GM21723 (cell line): ENCODE data around the gene SLC7A10.
"Not testable (repeated sequence)": the region's sequence is repeated elsewhere in the genome, so short reads cannot be mapped to it uniquely, and the experiment has no call there.

ENCODE experiments used
- ATAC-seq: cut with Tn5 transposase; IDR thresholded peaks from one replicate; pipeline ENCODE4 v1.9.1; 2021; ENCODE audit warnings: mild to moderate bottlenecking, moderate library complexity; ENCODE audit not compliant: unreplicated experiment

SLC7A10 gene

GRCh38 chr19:33203529-33203928 lies 22.1 kb downstream of the SLC7A10 start:
- no peak for ATAC-seq

- no peak for ATAC-seq
Measured at GRCh38 chr19:33202546-33203507, 22.8 kb downstream of the SLC7A10 start.

DNA sequence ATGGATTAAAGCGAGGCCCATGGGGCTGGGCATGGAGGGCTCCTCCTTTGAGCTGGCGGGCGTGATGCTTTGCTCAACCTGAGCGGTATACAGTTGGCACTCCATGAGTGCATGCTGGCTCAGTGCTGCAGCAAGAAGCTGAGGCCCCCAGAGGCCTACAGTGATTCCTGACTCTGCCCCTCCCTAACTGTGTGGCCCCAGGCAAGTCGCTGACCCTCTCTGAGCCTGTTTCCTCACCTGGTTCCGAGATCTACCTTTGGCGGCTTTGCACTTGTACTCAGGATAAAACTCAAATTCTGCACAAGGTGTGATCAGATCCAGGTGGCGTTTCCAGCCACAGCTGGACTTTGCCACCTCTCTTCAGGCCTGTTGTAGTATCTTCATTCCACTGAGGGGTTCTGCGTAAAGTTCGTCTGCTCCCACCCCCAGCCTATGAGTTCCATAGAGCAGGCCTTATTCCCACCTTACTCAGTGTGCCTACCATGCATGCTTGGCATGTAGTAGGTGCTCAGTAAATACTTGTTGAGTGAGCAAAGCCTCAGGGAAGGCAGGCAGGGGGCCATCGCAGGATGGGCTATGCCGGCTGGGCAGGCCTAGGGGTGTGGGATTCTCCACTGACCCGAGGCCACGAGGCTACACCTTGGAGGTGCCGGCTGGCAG lies 23.6 kb downstream of the SLC7A10 start:
- no peak for ATAC-seq

- no peak for ATAC-seq
Measured at GRCh38 chr19:33201473-33201872, 24.2 kb downstream of the SLC7A10 start.

GRCh38 chr19:33199441-33200265 lies 26.0 kb downstream of the SLC7A10 start:
- ATAC-seq = no peak

DNA sequence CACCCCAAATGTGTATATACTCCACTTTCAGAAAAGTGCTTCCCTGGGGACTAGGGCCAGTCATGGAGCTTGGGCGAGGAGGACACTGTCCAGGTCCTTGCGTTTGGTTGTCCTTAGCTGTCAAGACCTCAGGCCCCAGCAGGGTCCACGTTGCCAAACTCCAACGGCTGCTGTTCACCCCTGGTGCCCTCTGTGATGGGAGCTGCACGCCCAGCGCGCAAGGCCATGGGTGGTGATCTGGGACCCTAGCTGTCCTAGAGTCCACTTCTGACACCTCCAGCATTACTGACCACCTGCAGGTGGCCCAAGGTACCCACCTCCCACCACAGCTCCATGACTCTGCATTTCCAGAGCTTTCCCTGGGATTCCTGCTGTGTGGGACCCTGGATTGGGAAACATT lies 27.5 kb downstream of the SLC7A10 start:
- ATAC-seq = no peak

DNA sequence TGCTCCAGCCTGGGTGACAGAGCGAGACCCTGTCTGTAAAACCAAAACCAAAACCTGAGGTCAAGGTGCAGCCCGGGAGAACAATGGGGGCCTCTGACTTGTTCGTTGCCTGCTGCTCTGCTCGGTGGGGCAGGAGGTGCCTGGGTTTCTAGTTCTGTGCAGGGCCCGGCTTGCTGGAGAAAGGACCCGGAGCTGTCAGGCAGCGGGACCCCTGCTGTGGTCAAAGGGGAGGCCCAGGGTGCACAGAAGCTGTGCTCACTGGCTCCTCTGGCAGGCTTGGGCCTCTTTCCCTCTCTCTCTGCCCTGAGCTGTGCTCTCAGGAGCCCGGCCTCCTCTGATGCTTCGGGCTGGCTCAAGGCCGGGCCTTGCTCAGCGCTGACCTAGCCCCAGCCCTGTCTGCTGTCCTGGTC lies 28.1 kb downstream of the SLC7A10 start:
- no peak for ATAC-seq

GRCh38 chr19:33196446-33197193 lies 29.0 kb downstream of the SLC7A10 start:
- ATAC-seq = no peak

GRCh38 chr19:33195645-33196347 lies 29.9 kb downstream of the SLC7A10 start:
- ATAC-seq = no peak

- no peak for ATAC-seq
Measured at GRCh38 chr19:33194886-33195644, 30.6 kb downstream of the SLC7A10 start.

GRCh38 chr19:33194532-33194885 lies 31.1 kb downstream of the SLC7A10 start:
- no peak for ATAC-seq

GRCh38 chr19:33193865-33194362 lies 31.7 kb downstream of the SLC7A10 start, which contains the start of gene LRP3:
TSS of gene LRP3 (plus strand) at chr19:33194330. CDS start at chr19:33194786, 456 bp downstream.
- ATAC-seq = no peak

DNA sequence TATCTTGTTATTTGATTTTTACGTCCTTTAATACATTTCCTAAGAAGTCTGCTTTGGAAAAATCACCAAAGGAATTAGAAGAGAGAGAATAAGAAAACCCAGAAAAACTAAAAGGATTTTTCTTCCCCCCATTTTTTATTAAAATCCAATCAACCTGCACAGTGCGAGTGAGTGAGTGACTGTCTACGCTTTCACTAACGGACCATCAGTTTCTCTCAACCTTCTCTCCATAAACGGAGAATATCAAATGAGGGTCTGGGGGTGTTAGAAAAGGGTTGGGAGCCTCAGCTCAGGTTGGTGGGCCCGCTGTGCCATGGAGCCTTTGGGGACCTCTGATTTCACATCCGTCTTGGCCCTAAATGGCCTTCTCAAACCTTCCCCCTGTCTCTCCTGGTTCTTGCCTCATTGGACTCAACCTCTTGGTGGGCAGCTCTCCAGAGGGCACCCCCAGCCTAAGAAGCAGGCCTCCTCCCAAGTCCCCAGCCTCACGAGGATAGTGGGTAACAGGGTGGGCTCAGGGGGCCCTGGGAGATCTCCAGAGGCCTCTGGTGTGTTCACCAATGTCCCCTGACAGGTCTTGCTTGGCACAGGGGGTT lies 32.3 kb downstream of the SLC7A10 start:
- ATAC-seq = no peak

DNA sequence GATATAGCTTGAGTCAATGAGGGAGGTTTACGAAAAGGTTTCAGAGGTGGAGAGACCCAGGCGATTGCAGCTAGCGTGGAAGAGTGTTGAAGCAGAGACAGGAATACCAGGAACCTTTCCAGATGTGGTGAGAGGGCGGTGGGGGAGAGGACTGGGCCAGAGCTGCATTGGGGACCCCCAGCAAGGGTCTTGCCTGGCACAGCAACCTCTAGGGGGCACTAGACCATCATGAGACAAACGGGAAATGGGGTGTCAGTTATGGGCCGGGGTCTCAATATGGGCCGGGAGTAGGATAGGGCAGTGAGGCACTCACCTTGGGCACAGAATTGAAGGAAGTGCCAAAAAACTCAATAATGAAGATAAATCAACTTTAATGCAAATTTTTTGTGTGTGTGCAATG lies 33.6 kb downstream of the SLC7A10 start:
- no peak for ATAC-seq

DNA sequence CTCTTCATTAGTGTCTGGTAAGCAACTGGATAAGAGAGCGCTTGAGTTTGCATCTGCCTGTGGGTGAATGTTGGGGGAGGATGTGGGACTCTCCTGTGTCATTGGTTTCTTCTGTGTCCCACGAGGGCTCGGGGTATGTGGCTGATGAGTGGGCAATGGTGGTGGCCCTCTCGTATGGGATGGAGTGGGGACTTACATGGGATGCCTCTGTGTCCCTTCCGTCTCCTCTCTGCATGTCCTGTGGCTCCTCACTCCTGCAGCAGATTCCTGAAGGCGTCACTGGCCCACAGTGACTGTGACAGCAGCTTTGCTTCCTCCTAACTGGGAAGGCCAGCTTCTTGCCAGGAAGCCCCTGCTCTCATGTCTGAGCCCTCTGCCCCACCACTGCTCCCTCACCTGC lies 34.1 kb downstream of the SLC7A10 start:
- no peak for ATAC-seq

GRCh38 chr19:33191092-33191491 lies 34.6 kb downstream of the SLC7A10 start:
- ATAC-seq = not testable (repeated sequence)

DNA sequence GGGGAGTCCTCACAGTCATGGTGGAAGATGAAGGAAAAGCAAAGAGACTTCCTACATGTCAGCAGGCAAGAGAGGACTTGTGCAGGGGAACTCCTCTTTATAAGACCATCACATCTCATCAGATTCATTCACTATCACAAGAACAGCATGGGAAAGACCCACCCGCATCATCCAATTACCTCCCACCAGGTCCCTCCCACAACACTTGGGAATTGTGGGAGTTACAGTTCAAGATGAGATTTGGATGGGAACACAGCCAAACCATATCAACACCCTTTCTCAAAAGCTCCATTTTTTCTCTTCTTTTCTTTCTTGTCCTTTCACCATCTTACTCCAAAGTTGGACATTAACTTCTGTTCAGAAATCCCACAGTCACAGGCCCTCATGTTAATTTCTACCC lies 36.2 kb downstream of the SLC7A10 start:
- no peak for ATAC-seq

GRCh38 chr19:33187183-33187540 lies 38.5 kb downstream of the SLC7A10 start:
- no peak for ATAC-seq
